DND-41 (cell line): ENCODE measurements around the gene KCNQ5.

ENCODE experiments used
- EZH2 ChIP-seq: IDR thresholded peaks from 3 replicates; pipeline ENCODE4 v1.6.1; 2012; ENCODE audit warnings: borderline replicate concordance, low read depth, mild to moderate bottlenecking, moderate library complexity, low read length, inconsistent platforms; ENCODE audit not compliant: severe bottlenecking
- TF ChIP-seq, protein P1 (sequence below): IDR thresholded peaks from 2 replicates; pipeline ENCODE4 v1.5.1; 2012; ENCODE audit warnings: borderline replicate concordance, low read length, moderate library complexity, mild to moderate bottlenecking; ENCODE audit not compliant: poor library complexity, severe bottlenecking; ENCODE audit errors: extremely low read depth

DNA sequence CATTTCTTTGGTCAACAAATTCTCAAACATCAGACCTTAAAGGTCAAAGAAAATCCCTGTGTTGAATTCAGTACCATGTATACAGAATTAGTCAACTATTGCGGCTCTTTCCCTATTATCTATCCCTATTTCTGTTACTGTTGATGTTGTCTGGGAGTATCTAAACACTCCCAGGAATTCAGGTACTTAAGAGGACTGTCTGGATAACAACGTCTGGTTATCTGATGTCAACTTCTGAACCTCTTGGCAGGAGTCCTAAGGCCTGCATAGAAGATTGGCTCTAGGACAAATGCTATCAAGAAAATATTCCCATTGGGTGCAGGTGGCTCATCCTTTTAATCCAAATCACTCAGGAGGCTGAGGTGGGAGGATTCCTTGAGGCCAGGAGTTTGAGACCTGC lies 347.8 kb downstream of the KCNQ5 start:
- TF ChIP-seq, protein P1, sequence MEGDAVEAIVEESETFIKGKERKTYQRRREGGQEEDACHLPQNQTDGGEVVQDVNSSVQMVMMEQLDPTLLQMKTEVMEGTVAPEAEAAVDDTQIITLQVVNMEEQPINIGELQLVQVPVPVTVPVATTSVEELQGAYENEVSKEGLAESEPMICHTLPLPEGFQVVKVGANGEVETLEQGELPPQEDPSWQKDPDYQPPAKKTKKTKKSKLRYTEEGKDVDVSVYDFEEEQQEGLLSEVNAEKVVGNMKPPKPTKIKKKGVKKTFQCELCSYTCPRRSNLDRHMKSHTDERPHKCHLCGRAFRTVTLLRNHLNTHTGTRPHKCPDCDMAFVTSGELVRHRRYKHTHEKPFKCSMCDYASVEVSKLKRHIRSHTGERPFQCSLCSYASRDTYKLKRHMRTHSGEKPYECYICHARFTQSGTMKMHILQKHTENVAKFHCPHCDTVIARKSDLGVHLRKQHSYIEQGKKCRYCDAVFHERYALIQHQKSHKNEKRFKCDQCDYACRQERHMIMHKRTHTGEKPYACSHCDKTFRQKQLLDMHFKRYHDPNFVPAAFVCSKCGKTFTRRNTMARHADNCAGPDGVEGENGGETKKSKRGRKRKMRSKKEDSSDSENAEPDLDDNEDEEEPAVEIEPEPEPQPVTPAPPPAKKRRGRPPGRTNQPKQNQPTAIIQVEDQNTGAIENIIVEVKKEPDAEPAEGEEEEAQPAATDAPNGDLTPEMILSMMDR = no peak
- TF ChIP-seq EZH2 = no peak
